GM12878 (cell line): ENCODE data around the gene LTB4R2. TPM values are rescaled to one million over a fixed set of nuclear protein-coding genes. Genes with fewer than 3 reads are reported as not detected.

ENCODE experiments used
- ATAC-seq: fragments of 200-7000 bp; cut with Tn5 transposase; 3 replicates; pipeline ENCODE4 v1.9.1; 2020; ENCODE audit warnings: mild to moderate bottlenecking, moderate library complexity
- BruUV-seq: library from RNA; stranded (reverse); fragments of 400-500 nt; replicated peaks from 2 replicates; lab custom pipeline; 2021; lab: Mats Ljungman, UMichigan
- CTCF ChIA-PET: fragments of 300-600 bp; sonication (Branson Sonifier 250); formaldehyde crosslinking; extraction: SDS; loops from one replicate; lab custom pipeline; 2021; ENCODE audit warnings: inconsistent platforms; lab: Yijun Ruan, JAX
- POLR2A ChIA-PET: fragments of 350-600 bp; formaldehyde crosslinking; extraction: SDS; loops from one replicate; lab custom pipeline; 2021; ENCODE audit warnings: inconsistent platforms; lab: Charles Lee
- RAD21 ChIA-PET: fragments of 300-600 bp; sonication (Branson Sonifier 250); formaldehyde crosslinking; loops from one replicate; lab custom pipeline; 2023; ENCODE audit warnings: antibody characterized with exemption; ENCODE audit not compliant: unreplicated experiment; lab: Charles Lee
- SMC1A ChIA-PET: fragments of 300-600 bp; sonication (Branson Sonifier 250); formaldehyde crosslinking; loops from one replicate; lab custom pipeline; 2023; ENCODE audit not compliant: unreplicated experiment, uncharacterized antibody; lab: Charles Lee
- DNase-seq: peaks from one replicate; pipeline ENCODE4 v3.0.0-alpha.2; 2011; ENCODE audit warnings: low read depth, low spot score
- FAIRE-seq: peaks from 3 replicates; lab custom pipeline; 2011; peaks lifted over from hg19 to GRCh38; lab: Jason Lieb, UNC
- H2AFZ ChIP-seq: 2 replicates; pipeline ENCODE4 v1.6.0; 2011; ENCODE audit warnings: low read depth, low read length, control low read depth; ENCODE audit not compliant: control insufficient read depth
- H3K27ac ChIP-seq: 2 replicates; pipeline ENCODE4 v1.5.1; 2011; ENCODE audit warnings: control low read depth; ENCODE audit not compliant: control insufficient read depth, insufficient read depth
- H3K27me3 ChIP-seq, 2 experiments: replicated peaks in 1 of 2; 2 replicates each; pipeline versions ENCODE4 v1.6.0 to v1.6.1; 2011; ENCODE audit warnings: low read length in 1 of 2; ENCODE audit not compliant: control insufficient read depth in 2 of 2, insufficient read depth in 2 of 2
- H3K36me3 ChIP-seq, 2 experiments: 2 replicates each; pipeline ENCODE4 v1.5.1; 2011; ENCODE audit warnings: low read length in 1 of 2; ENCODE audit not compliant: control insufficient read depth in 2 of 2, insufficient read depth in 2 of 2
- H3K4me1 ChIP-seq: 2 replicates; pipeline ENCODE4 v1.6.1; 2011; ENCODE audit warnings: mild to moderate bottlenecking, low read length, moderate library complexity, mixed read lengths; ENCODE audit not compliant: control insufficient read depth, insufficient read depth
- H3K4me2 ChIP-seq: 2 replicates; pipeline ENCODE4 v1.6.0; 2011; ENCODE audit warnings: control low read depth; ENCODE audit not compliant: control insufficient read depth, insufficient read depth
- H3K4me3 ChIP-seq: fragments of 200-600 bp; sonication (generic); 2 replicates; pipeline ENCODE4 v1.5.1; 2016
- H3K79me2 ChIP-seq: 2 replicates; pipeline ENCODE4 v1.6.0; 2011; ENCODE audit warnings: low read length; ENCODE audit not compliant: control insufficient read depth, insufficient read depth
- H3K9ac ChIP-seq: 2 replicates; pipeline ENCODE4 v1.8.0; 2011; ENCODE audit warnings: low read length, control low read depth, mixed read lengths; ENCODE audit not compliant: control insufficient read depth, insufficient read depth
- H3K9me3 ChIP-seq: replicated peaks from 3 replicates; pipeline ENCODE4 v1.5.1; 2011; ENCODE audit warnings: mild to moderate bottlenecking, low read length; ENCODE audit not compliant: control insufficient read depth, insufficient read depth
- H4K20me1 ChIP-seq: 2 replicates; pipeline ENCODE4 v1.6.0; 2011; ENCODE audit not compliant: control insufficient read depth, insufficient read depth
- BACH1 ChIP-seq: fragments of 450-650 bp; IDR thresholded peaks from 2 replicates; pipeline ENCODE4 v1.6.1; 2017; ENCODE audit warnings: mild to moderate bottlenecking, borderline replicate concordance
- GATAD2B ChIP-seq: fragments of 450-650 bp; conservative IDR thresholded peaks from 2 replicates; pipeline ENCODE4 v1.6.1; 2017; ENCODE audit warnings: low read depth, mild to moderate bottlenecking, moderate library complexity
- HCFC1 ChIP-seq: fragments of 150-350 bp; IDR thresholded peaks from 2 replicates; pipeline ENCODE4 v1.6.1; 2014; ENCODE audit warnings: low read length
- HDAC2 ChIP-seq: fragments of 200-600 bp; sonication (generic); IDR thresholded peaks from 2 replicates; pipeline ENCODE4 v1.6.1; 2017
- KDM1A ChIP-seq: fragments of 200-600 bp; sonication (generic); IDR thresholded peaks from 2 replicates; pipeline ENCODE4 v1.6.1; 2016; ENCODE audit warnings: borderline replicate concordance
- KLF5 ChIP-seq: fragments of 450-650 bp; IDR thresholded peaks from 2 replicates; pipeline ENCODE4 v1.6.1; 2014; ENCODE audit warnings: mild to moderate bottlenecking; ENCODE audit not compliant: partially characterized antibody
- PAX5 ChIP-seq: IDR thresholded peaks from 2 replicates; pipeline ENCODE4 v1.6.1; 2011; ENCODE audit warnings: low read depth, low read length, borderline replicate concordance
- TARDBP ChIP-seq: IDR thresholded peaks from 2 replicates; pipeline ENCODE4 v1.6.1; 2016; ENCODE audit warnings: borderline replicate concordance
- ZBTB4 ChIP-seq: fragments of 450-650 bp; formaldehyde crosslinking; IDR thresholded peaks from 2 replicates; pipeline ENCODE4 v1.4.0; 2022; ENCODE audit warnings: mild to moderate bottlenecking, moderate library complexity
- whole genome bisulfite sequencing: methylation state at CpG from one replicate; pipeline ENCODE4 v1.1.6; 2016; ENCODE audit warnings: low lambda C conversion rate; ENCODE audit not compliant: insufficient replicate concordance, insufficient coverage; ENCODE audit errors: missing lambda C conversion rate; 5-methylcytosine and 5-hydroxymethylcytosine counted together
- in situ Hi-C: fragments of 300-500 bp; cut with MboI; formaldehyde crosslinking; loops from 9 replicates; pipeline ENCODE4 v1.14.3; 2018; ENCODE audit warnings: mixed read lengths
- intact Hi-C: fragments of 100-400 bp; cut with micrococcal nuclease; formaldehyde crosslinking; loops from one replicate; pipeline ENCODE4 v1.14.2; 2022; ENCODE audit not compliant: unreplicated experiment
- polyA plus RNA-seq, 11 experiments: library from polyadenylated mRNA; depleted of rRNA in 4 of 11; unstranded in 6 of 11; stranded (reverse) in 5 of 11; fragments of >200 nt; fragmentation: Nextera tagmentation in 4 of 11; fragmentation: Illumina TruSeq in 1 of 11; extraction: Ambion mirVana in 4 of 11; extraction: Trizol in 1 of 11; gene quantifications; 1 replicate in 1 of 11; 2 replicates in 10 of 11; pipeline versions ENCODE4 v1.2.1 to v1.2.3, GENCODE V29; 2011 to 2016; ENCODE audit warnings: inconsistent platforms in 2 of 11, missing spikeins in 2 of 11, low read depth in 1 of 11
- total RNA-seq, 4 experiments: library from RNA; depleted of rRNA in 3 of 4; stranded (reverse); fragments of >200 nt in 3 of 4; fragmentation: Illumina TruSeq in 1 of 4; extraction: Trizol in 1 of 4; gene quantifications; 2 replicates each; pipeline versions ENCODE4 v1.2.1 to v1.2.3, GENCODE V29; 2013 to 2021
- TF ChIP-seq, protein P1 (sequence below): fragments of 450-650 bp; IDR thresholded peaks from 2 replicates; pipeline ENCODE4 v1.6.1; 2017; ENCODE audit warnings: mild to moderate bottlenecking
- TF ChIP-seq, protein P2 (sequence below): fragments of 450-650 bp; IDR thresholded peaks from 2 replicates; pipeline ENCODE4 v1.6.1; 2017; ENCODE audit warnings: mild to moderate bottlenecking, low read depth, inconsistent platforms; ENCODE audit not compliant: poor library complexity, severe bottlenecking
- TF ChIP-seq, protein P3 (sequence below): IDR thresholded peaks from 2 replicates; pipeline ENCODE4 v1.6.1; 2011; ENCODE audit warnings: low read depth, low read length, improper control_type of control experiment, borderline replicate concordance

The LTB4R2 gene
- total and polyA plus RNA-seq, 10 of the 15 experiments (the other 5 are each of a cell fraction or from before 2014, with no cell fraction given) = 0.06 to 16.0 (median 2.6) TPM

- Histone ChIP-seq H3K27ac (peak overlapping the region; percentile 64), H3K9me3 (no peaks in the 10 kb centered on the region; the same call in 2 of the 3 replicates), H3K79me2 (peaks cover 14% of the 10 kb centered on the region), H3K4me1 (peaks cover 49% of the 10 kb centered on the region), H3K4me2 (peak overlapping the region; percentile 64), H4K20me1 (no peaks in the 10 kb centered on the region), H3K4me3 (peak overlapping the region; percentile 35; the same call in 1 of the 2 replicates), H2AFZ (peak overlapping the region; percentile 78), H3K36me3 (peaks cover 0 to 7% of the 10 kb centered on the region in 2 experiments; a peak in 1 of 4 replicates), H3K27me3 (no peaks in the 10 kb centered on the region), H3K9ac (peak overlapping the region; percentile 31; the same call in 1 of the 2 replicates)
- FAIRE-seq (peak; percentile 69), DNase-seq (peak; percentile 93), ATAC-seq (peak; percentile 58)
- ChIA-PET CTCF (interaction anchor here (1.1 to 17.1 kb wide), 8 partner anchors 8 to 157 kb away, joined by 3 to 269 read pairs (median 8); partner anchors contain the start of genes CIDEB, DHRS1, IRF9 and NOP9), POLR2A (interaction anchor here (0.7 to 10.9 kb wide), 13 partner anchors 9 to 1508 kb away, joined by 3 to 171 read pairs (median 5); partner anchors contain the start of genes DHRS1, NOP9 and TINF2), SMC1A (interaction anchor here (0.7 to 11.8 kb wide), 11 partner anchors 11 to 193 kb away, joined by 3 to 141 read pairs (median 3); partner anchors contain the start of genes DCAF11, DHRS1, NOP9 and TINF2), RAD21 (interaction anchor here (1.1 to 5.6 kb wide), 8 partner anchors 11 to 159 kb away, joined by 3 to 59 read pairs (median 6); partner anchors contain the start of genes CIDEB, DCAF11, MDP1 and NRL)
- WGBS = 0% methylated on average over 3 of the region's 3 CpGs
- in situ Hi-C loops = no loop called here
- intact Hi-C loops = loop anchor here (1.0 kb wide), 1 partner anchor 31 kb away; no protein-coding TSS in a partner anchor
- BruUV-seq = no TSS peak
- TF ChIP-seq KLF5 (no peak), HDAC2 (no peak), TARDBP (no peak), BACH1 (peak; percentile 81; the same call in 1 of the 2 replicates), HCFC1 (no peak), PAX5 (peak; percentile 63; the same call in 1 of the 2 replicates), ZBTB4 (CRISPR knock-in tag) (no peak), GATAD2B (peak; percentile 50; the same call in 1 of the 2 replicates), KDM1A (no peak)
- TF ChIP-seq, protein P1, sequence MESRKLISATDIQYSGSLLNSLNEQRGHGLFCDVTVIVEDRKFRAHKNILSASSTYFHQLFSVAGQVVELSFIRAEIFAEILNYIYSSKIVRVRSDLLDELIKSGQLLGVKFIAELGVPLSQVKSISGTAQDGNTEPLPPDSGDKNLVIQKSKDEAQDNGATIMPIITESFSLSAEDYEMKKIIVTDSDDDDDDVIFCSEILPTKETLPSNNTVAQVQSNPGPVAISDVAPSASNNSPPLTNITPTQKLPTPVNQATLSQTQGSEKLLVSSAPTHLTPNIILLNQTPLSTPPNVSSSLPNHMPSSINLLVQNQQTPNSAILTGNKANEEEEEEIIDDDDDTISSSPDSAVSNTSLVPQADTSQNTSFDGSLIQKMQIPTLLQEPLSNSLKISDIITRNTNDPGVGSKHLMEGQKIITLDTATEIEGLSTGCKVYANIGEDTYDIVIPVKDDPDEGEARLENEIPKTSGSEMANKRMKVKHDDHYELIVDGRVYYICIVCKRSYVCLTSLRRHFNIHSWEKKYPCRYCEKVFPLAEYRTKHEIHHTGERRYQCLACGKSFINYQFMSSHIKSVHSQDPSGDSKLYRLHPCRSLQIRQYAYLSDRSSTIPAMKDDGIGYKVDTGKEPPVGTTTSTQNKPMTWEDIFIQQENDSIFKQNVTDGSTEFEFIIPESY = no peak
- TF ChIP-seq, protein P2, sequence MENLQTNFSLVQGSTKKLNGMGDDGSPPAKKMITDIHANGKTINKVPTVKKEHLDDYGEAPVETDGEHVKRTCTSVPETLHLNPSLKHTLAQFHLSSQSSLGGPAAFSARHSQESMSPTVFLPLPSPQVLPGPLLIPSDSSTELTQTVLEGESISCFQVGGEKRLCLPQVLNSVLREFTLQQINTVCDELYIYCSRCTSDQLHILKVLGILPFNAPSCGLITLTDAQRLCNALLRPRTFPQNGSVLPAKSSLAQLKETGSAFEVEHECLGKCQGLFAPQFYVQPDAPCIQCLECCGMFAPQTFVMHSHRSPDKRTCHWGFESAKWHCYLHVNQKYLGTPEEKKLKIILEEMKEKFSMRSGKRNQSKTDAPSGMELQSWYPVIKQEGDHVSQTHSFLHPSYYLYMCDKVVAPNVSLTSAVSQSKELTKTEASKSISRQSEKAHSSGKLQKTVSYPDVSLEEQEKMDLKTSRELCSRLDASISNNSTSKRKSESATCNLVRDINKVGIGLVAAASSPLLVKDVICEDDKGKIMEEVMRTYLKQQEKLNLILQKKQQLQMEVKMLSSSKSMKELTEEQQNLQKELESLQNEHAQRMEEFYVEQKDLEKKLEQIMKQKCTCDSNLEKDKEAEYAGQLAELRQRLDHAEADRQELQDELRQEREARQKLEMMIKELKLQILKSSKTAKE = peak; percentile 52
- TF ChIP-seq, protein P3, sequence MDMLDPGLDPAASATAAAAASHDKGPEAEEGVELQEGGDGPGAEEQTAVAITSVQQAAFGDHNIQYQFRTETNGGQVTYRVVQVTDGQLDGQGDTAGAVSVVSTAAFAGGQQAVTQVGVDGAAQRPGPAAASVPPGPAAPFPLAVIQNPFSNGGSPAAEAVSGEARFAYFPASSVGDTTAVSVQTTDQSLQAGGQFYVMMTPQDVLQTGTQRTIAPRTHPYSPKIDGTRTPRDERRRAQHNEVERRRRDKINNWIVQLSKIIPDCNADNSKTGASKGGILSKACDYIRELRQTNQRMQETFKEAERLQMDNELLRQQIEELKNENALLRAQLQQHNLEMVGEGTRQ = no peak
Observed at GRCh38 chr14:24274101-24274543, 35.8 kb upstream of the LTB4R2 start.
